NCI-H82 treated with DMSO at 0.1 percent for 48 hours (cell line): ENCODE data around the gene KCNMA1.
A peak's percentile ranks its signal among the peaks of the same experiment; 100 is the strongest.

Source experiments
- DNase-seq: peaks from one replicate; lab custom pipeline; 2025; ENCODE audit not compliant: unreplicated experiment; lab: John Stamatoyannopoulos, UW

The KCNMA1 gene

DNA sequence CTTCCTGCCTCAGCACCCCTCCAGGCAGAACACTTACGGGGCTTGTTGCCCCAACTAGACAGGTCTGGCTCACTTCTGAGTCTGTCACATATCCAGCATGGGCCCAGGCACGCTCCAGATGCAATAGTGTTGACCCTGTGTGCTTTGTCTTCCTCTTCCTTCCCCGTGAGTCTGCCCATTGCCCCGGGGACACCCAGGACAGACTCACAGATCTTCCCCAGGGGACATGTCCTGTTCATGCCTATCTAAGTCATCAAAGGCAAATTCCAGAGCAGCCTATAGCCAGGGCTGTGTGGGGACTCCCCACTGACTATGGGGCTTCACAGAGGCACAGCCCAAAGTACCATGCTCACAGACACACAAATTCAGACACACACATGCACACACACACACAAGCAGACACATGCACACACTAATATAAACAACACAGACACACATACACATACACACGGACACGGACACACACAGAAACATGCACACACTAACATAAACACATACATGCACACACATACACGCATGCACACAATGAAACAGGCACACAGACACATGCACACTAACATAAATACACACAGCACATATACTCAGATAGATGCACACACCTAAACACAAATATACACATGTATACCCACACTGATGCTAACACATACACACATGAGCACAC lies 175.8 kb downstream of the KCNMA1 start:
- no peak for DNase-seq

- no peak for DNase-seq
These were observed 177.7 kb downstream of the KCNMA1 start for GRCh38 chr10:77459905-77460304.

- no peak for DNase-seq
These were observed 178.5 kb downstream of the KCNMA1 start for GRCh38 chr10:77458986-77459590.

DNA sequence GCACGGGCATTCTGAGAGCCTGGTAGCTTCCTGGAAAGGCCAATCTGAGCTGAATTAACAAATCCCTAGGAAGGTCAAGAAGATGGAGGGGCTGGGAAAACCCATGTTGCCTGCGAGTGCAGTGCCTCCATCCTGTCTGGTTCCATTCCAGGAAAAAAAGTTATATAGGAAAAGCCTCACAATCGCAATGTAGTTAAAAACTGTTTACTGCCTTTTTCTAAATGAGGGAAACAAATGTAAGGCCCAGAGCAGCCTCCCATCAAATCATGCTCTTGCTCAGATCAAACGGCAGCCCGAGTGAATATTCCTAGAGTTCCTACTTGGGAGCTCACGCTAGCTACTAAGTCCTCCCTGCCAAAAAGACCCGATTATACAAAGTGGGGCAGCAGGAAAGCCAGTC lies 179.9 kb downstream of the KCNMA1 start:
- DNase-seq, result no peak

- DNase-seq, result no peak
These were observed 180.3 kb downstream of the KCNMA1 start for GRCh38 chr10:77457266-77457665.

- peak; percentile 12 for DNase-seq
These were observed 181.2 kb downstream of the KCNMA1 start for GRCh38 chr10:77456414-77456813.

- no peak for DNase-seq
These were observed 182.0 kb downstream of the KCNMA1 start for GRCh38 chr10:77455561-77455960.

GRCh38 chr10:77452952-77453564 lies 184.6 kb downstream of the KCNMA1 start:
- peak; percentile 81 for DNase-seq

GRCh38 chr10:77451886-77452285 lies 185.7 kb downstream of the KCNMA1 start:
- DNase-seq, result no peak

- DNase-seq, result no peak
These were observed 189.4 kb downstream of the KCNMA1 start for GRCh38 chr10:77448226-77448625.

DNA sequence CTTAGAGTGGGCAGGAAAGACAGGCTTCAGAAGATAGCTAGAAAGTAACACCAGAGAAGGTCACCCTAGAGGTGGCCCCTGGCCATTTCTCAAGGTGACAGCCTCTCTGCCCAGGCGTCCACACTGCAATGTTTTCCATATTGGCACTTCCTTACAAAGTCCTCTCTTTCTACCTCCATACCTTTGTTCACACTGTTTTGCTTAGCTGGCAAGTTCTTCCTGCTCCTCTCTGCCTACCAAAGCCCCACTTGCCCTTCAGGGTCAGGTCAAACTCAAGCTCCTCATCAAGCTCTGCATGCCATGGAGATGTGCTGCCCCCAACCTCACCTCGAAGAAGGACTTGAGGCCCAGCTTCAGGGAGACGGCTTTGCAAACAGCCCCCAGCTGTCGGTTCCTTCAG lies 190.9 kb downstream of the KCNMA1 start:
- no peak for DNase-seq

GRCh38 chr10:77445547-77445946 lies 192.1 kb downstream of the KCNMA1 start:
- DNase-seq, result no peak

- DNase-seq, result no peak
These were observed 193.6 kb downstream of the KCNMA1 start for GRCh38 chr10:77444041-77444440.

DNA sequence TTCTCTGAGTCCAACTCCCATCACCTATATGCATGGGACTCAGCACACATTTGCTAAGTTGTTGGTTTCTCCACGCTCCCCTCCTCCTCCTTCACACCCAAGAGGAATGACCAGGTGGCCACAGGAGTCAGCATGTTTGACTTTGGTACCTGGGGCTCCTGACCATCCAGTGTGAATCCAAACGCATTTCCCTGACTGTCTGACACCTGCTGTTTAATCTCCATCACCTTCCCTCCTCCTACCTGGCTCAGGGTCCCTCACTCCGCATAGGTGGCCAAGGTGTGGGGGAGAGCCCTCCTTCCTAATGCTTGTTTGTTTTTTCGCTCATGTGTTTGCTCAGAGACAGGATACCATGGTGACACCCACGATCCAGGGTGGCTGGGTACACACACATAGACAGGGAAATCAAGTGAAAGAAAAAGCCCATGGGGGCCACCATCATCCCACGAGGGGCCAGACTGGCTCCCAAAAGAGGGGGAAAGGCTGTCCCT lies 194.9 kb downstream of the KCNMA1 start:
- no peak for DNase-seq

GRCh38 chr10:77441353-77442166 lies 196.0 kb downstream of the KCNMA1 start:
- DNase-seq, result peak; percentile 91

DNA sequence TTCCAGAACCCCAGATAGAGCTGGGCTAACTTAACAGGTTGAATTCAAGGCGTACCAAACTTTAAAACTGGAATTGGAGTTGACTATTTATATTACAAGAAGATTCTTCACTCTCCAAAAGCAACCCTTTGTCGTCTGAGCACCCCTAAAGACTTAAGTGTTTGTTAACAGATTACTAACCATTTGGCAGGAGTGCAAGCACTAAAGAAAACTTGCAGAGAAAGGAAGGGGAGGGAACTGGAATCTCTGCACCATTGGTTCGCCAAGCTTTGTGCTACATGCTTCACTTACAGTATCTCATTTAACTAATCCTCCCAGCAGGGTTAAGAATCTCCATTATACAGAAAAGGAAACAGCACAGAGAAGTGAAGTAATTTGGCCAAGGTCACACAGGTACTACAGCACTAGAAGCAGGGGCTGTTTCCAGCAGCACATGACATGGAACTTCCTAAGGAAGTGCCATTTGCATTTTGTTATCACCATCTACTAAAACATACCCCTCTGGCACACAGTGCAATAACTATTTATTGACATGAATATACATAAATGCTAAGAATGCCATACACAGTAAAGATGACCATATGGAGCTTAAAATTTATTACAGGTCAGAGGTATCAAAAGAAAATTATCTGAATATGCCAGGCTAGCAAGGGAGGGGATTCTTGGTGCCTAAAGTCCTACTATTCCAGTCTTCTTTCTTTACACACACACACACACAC lies 201.2 kb downstream of the KCNMA1 start:
- DNase-seq, result no peak

GRCh38 chr10:77433546-77433945 lies 204.1 kb downstream of the KCNMA1 start:
- no peak for DNase-seq

GRCh38 chr10:77431980-77432797 lies 205.4 kb downstream of the KCNMA1 start:
- no peak for DNase-seq

DNA sequence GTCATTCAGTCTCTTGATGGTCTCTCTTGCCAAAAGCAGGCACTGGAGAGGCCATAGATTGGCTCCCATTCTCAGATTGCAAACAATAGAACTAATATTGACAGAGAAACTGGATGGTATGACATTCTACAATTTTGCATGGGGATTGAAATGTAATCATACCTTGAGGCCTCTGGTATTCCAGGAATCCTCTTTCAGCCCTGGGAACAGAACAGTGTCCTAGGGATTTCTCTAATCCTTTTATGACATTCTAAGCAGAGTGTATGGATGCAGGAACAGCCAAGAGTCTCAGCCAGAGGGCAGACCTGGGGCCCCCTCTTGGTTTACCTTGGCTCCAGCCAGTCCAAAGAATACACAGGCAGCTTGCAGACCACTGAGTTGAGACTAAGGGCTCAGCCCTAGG lies 206.4 kb downstream of the KCNMA1 start:
- DNase-seq, result peak; percentile 61

DNA sequence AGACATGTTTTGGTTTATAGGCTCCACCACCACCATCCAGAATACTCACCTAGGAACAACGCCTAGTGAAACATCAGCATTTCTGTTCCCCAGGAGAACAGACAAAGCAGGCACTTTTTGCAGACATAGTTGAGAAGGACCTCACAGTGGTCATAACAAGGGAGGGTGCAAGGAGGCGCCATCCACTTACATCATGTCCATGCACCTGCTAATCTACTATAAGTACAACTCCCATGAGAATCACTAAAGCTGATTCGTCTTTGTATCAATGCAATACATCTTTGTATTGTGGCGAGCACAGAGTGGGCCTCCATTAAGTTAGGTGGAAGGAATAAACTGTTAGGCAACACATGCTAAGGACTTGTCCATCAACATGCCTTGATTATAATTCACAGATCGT lies 207.1 kb downstream of the KCNMA1 start:
- DNase-seq, result no peak
